Neuronal stem cell (in vitro differentiated cells): ENCODE data around the gene EVI5.

ENCODE experiments used
- DNase-seq: peaks from one replicate; pipeline ENCODE4 v3.0.0-alpha.2; 2013; ENCODE audit warnings: low spot score
- H2AFZ ChIP-seq: one replicate; pipeline ENCODE4 v1.6.1; 2013; ENCODE audit warnings: mild to moderate bottlenecking, low read length, inconsistent platforms
- H2AK5ac ChIP-seq: 2 replicates; pipeline ENCODE4 v1.6.1; 2013; ENCODE audit warnings: low read depth, mild to moderate bottlenecking, inconsistent platforms, low read length, moderate library complexity, mixed read lengths
- H2BK120ac ChIP-seq: 2 replicates; pipeline ENCODE4 v1.6.1; 2013; ENCODE audit warnings: low read depth, mild to moderate bottlenecking, inconsistent platforms, low read length, moderate library complexity, mixed read lengths
- H2BK12ac ChIP-seq: one replicate; pipeline ENCODE4 v1.6.1; 2013; ENCODE audit warnings: low read length, inconsistent platforms
- H2BK15ac ChIP-seq: 2 replicates; pipeline ENCODE4 v1.6.1; 2013; ENCODE audit warnings: mild to moderate bottlenecking, low read length, inconsistent platforms, mixed read lengths
- H2BK5ac ChIP-seq: one replicate; pipeline ENCODE4 v1.6.1; 2013; ENCODE audit warnings: inconsistent platforms, mild to moderate bottlenecking, low read length, moderate library complexity
- H3K14ac ChIP-seq: one replicate; pipeline ENCODE4 v1.6.1; 2013; ENCODE audit warnings: low read length, inconsistent platforms
- H3K18ac ChIP-seq: 2 replicates; pipeline ENCODE4 v1.6.1; 2013; ENCODE audit warnings: low read length, inconsistent platforms
- H3K23ac ChIP-seq: 2 replicates; pipeline ENCODE4 v1.6.1; 2013; ENCODE audit warnings: low read depth, mild to moderate bottlenecking, mixed read lengths, low read length, inconsistent platforms; ENCODE audit not compliant: poor library complexity
- H3K27ac ChIP-seq: replicated peaks from 3 replicates; pipeline ENCODE4 v1.5.1; 2013; ENCODE audit warnings: low read length, inconsistent platforms
- H3K27me3 ChIP-seq, 3 experiments: 2 replicates each; pipeline ENCODE4 v1.6.1; 2013; ENCODE audit warnings: low read length in 3 of 3, mild to moderate bottlenecking in 2 of 3, inconsistent platforms in 1 of 3, low read depth in 1 of 3, mixed read lengths in 1 of 3, moderate library complexity in 1 of 3; ENCODE audit not compliant: control insufficient read depth in 3 of 3, insufficient read depth in 3 of 3
- H3K36me3 ChIP-seq, 2 donors: replicated peaks in 1 of 2; 2 replicates each; pipeline ENCODE4 v1.6.1; 2013; ENCODE audit warnings: low read length in 2 of 2; ENCODE audit not compliant: control insufficient read depth in 2 of 2, insufficient read depth in 2 of 2
- H3K4ac ChIP-seq: 2 replicates; pipeline ENCODE4 v1.6.1; 2013; ENCODE audit warnings: inconsistent platforms, mild to moderate bottlenecking, low read length, moderate library complexity
- H3K4me1 ChIP-seq, 2 donors: 1 replicate in 1 of 2; 2 replicates in 1 of 2; pipeline ENCODE4 v1.6.1; 2013; ENCODE audit warnings: low read length in 2 of 2, low read depth in 1 of 2; ENCODE audit not compliant: control insufficient read depth in 2 of 2, insufficient read depth in 1 of 2
- H3K4me2 ChIP-seq: one replicate; pipeline ENCODE4 v1.6.1; 2013; ENCODE audit warnings: mild to moderate bottlenecking, low read length, inconsistent platforms; ENCODE audit not compliant: insufficient read depth, poor library complexity, severe bottlenecking
- H3K4me3 ChIP-seq, 2 donors: 2 replicates each; pipeline ENCODE4 v1.5.1; 2013; ENCODE audit warnings: low read length in 2 of 2, mild to moderate bottlenecking in 2 of 2, inconsistent platforms in 1 of 2, moderate library complexity in 1 of 2
- H3K79me1 ChIP-seq: one replicate; pipeline ENCODE4 v1.6.1; 2013; ENCODE audit warnings: low read depth, mild to moderate bottlenecking, inconsistent platforms, low read length, moderate library complexity
- H3K9ac ChIP-seq: one replicate; pipeline ENCODE4 v1.6.1; 2013; ENCODE audit warnings: mild to moderate bottlenecking, low read depth, low read length, inconsistent platforms; ENCODE audit not compliant: poor library complexity
- H3K9me3 ChIP-seq, 2 donors: replicated peaks in 1 of 2; 2 replicates each; pipeline versions ENCODE3 to v1.6.1; 2013; ENCODE audit warnings: low read length in 2 of 2, mild to moderate bottlenecking in 2 of 2, inconsistent platforms in 1 of 2, low read depth in 1 of 2, mixed read lengths in 1 of 2, moderate library complexity in 1 of 2; ENCODE audit not compliant: control insufficient read depth in 2 of 2, insufficient read depth in 1 of 2
- H4K8ac ChIP-seq: one replicate; pipeline ENCODE4 v1.6.1; 2013; ENCODE audit warnings: low read depth, mild to moderate bottlenecking, inconsistent platforms, low read length, moderate library complexity
- H4K91ac ChIP-seq: one replicate; pipeline ENCODE4 v1.6.1; 2013; ENCODE audit warnings: low read length, low read depth, mild to moderate bottlenecking, inconsistent platforms; ENCODE audit not compliant: poor library complexity
- WGBS, 2 donors: extraction: QIAGEN DNeasy Blood & Tissue Kit; methylation state at CpG; one replicate each; pipeline ENCODE4 v1.1.7; 2013; ENCODE audit warnings: missing lambda C conversion rate in 2 of 2, mixed read lengths in 1 of 2; ENCODE audit not compliant: insufficient read length in 2 of 2, insufficient replicate concordance in 1 of 2; ENCODE audit errors: extremely low coverage in 2 of 2; 5-methylcytosine and 5-hydroxymethylcytosine counted together

The EVI5 gene

DNA sequence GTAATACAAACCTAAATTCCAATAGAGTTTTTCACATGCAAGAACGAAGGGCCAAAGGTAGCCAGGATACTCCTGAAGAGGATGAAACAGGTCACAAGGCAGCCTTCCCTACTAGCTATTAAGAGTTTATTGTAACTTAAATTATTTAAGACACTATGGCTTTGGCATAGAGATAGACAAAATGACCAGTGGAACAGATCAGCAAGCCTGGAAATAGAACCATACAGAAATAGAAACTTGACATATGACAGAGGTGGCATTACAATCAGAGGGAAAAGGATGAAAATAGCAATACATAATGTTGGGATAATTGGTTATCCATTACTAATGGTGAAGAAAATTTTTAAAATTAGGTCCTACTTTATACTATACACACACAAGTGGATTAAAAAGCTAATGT, 314.7 kb downstream of the EVI5 start:
- Histone ChIP-seq H2BK120ac (no peak overlapping the region), H2AK5ac (no peak overlapping the region), H2BK15ac (no peak overlapping the region), H2AFZ (no peak overlapping the region), H3K9me3 (no peaks in the 10 kb centered on the region), H3K9ac (no peak overlapping the region), H3K4me3 (no peak overlapping the region), H2BK5ac (no peak overlapping the region), H3K4ac (no peak overlapping the region), H3K79me1 (no peaks in the 10 kb centered on the region), H3K27me3 (peaks cover 0 to 38% (median 0%) of the 10 kb centered on the region in 3 experiments), H3K36me3 (no peaks in the 10 kb centered on the region), H4K8ac (no peak overlapping the region), H3K4me1 (no peaks in the 10 kb centered on the region), H3K27ac (no peak overlapping the region), H3K23ac (no peak overlapping the region), H4K91ac (no peak overlapping the region), H3K14ac (no peak overlapping the region), H3K4me2 (no peak overlapping the region), H3K18ac (no peak overlapping the region), H2BK12ac (no peak overlapping the region)
- no CpG with 5 or more reads among the region's 1 CpG for WGBS, 2 donors
- no peak for DNase-seq

DNA sequence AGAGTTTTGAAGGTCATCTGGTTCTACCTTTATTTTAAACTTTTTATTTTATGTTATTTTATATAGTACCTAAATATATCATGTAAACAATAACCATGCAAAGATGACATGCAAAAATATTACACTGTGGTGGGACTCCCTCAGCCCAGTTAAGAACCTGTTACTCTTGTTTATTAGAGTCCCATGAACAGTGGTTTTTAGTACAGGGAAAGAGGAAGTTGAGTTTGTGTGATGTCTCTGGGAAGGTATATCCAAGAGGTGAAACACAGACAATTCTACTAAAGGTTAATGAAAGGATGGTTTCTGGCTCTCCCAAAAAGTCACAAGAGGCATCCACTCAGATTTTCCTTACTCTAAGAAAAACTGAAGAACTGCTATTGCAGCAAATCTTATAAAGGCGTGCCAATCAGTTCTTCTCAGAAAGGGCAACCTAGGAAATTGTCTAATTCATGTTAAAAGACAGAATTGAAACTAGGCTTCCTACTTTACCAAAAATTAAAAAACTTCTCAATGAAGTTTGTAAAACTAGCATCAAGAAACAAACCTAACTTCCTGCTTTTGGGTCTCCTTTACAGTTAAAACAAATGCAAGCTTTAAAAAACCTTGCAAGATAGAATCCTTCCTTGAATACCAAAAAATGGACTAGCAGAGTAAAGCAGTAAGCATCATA, 318.1 kb downstream of the EVI5 start:
- Histone ChIP-seq H2AK5ac (no peak overlapping the region), H3K79me1 (no peaks in the 10 kb centered on the region), H3K27ac (no peak overlapping the region), H2BK12ac (no peak overlapping the region), H3K23ac (no peak overlapping the region), H3K18ac (no peak overlapping the region), H4K91ac (no peak overlapping the region), H3K36me3 (no peaks in the 10 kb centered on the region), H3K9ac (no peak overlapping the region), H3K4ac (no peak overlapping the region), H2BK15ac (no peak overlapping the region), H3K4me1 (no peaks in the 10 kb centered on the region), H3K4me3 (no peak overlapping the region), H3K9me3 (no peaks in the 10 kb centered on the region), H3K4me2 (no peak overlapping the region), H3K27me3 (peaks cover 0 to 6% (median 0%) of the 10 kb centered on the region in 3 experiments), H2BK120ac (no peak overlapping the region), H3K14ac (no peak overlapping the region), H2AFZ (no peak overlapping the region), H4K8ac (no peak overlapping the region), H2BK5ac (no peak overlapping the region)
- WGBS, 2 donors, result no CpG with 5 or more reads among the region's 1 CpG
- DNase-seq, result no peak

DNA sequence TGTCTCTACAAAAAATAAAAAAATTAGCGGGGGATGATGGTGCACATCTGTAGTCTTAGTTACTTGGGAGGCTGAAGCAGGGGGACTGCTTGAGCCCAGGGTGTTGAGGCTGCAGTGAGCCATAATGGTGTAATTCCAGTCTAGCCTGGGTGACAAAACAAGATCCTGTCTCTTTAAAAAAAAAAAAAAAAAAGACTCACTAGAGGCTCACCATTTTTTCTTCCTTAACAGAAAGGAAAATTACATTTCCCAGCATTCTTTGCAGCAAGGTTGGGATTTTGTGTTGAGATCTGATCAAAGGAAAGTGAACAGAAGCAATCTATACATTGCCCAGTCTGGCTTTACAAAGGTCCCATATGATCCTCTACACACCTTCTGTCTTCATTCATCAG, 319.7 kb downstream of the EVI5 start:
- Histone ChIP-seq H3K27ac (no peak overlapping the region), H3K23ac (no peak overlapping the region), H3K9ac (no peak overlapping the region), H3K4ac (no peak overlapping the region), H3K18ac (no peak overlapping the region), H2AFZ (no peak overlapping the region), H3K36me3 (no peaks in the 10 kb centered on the region), H3K4me3 (no peak overlapping the region), H3K9me3 (no peaks in the 10 kb centered on the region), H3K79me1 (no peaks in the 10 kb centered on the region), H4K91ac (no peak overlapping the region), H2BK15ac (no peak overlapping the region), H2AK5ac (no peak overlapping the region), H3K27me3 (peaks cover 0 to 6% (median 0%) of the 10 kb centered on the region in 3 experiments), H2BK12ac (no peak overlapping the region), H3K14ac (no peak overlapping the region), H2BK5ac (no peak overlapping the region), H2BK120ac (no peak overlapping the region), H3K4me2 (no peak overlapping the region), H4K8ac (no peak overlapping the region), H3K4me1 (no peaks in the 10 kb centered on the region)
- WGBS, 2 donors, result no CpG with 5 or more reads among the region's 1 CpG
- no peak for DNase-seq

DNA sequence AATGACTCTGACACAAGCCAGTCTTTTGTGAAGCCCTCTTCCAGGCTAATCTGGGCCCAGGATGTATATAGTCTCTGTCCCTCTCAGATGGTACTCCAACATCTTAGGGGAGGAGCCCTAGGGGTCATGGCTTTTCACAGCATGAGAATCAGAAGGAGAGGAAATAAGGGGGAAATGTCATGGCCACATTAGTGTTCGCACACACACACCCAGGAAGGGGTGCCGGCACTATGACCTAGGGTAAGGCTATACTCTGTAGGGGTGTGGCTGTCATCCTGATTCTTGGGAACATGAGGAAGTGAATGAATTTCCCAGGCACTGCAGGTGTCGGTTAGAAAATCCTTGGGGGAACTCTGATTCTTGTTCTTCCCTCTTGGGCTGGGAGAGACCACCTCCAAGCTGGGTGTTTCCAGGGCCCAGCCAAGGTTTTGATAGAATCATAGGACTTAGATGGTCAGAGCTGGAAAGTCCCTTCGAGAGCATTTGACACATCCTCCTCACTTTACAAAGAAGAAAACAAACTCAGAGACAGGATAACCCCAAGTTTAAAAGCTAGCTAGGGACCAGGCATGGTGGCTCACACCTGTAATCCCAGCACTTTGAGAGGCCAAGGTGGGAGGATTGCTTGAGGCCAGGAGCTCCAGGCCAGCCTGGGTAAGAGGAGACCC, 320.2 kb downstream of the EVI5 start:
- H3K9ac ChIP-seq, result no peak overlapping the region
- H3K18ac ChIP-seq, result no peak overlapping the region
- peaks cover 0 to 6% (median 0%) of the 10 kb centered on the region in 3 experiments for H3K27me3 ChIP-seq
- no peaks in the 10 kb centered on the region for H3K79me1 ChIP-seq
- no peaks in the 10 kb centered on the region for H3K36me3 ChIP-seq
- H3K9me3 ChIP-seq, result no peaks in the 10 kb centered on the region
- no peak overlapping the region for H3K14ac ChIP-seq
- no peak overlapping the region for H3K4me2 ChIP-seq
- no peak overlapping the region for H2AFZ ChIP-seq
- DNase-seq, result no peak
- H3K4me3 ChIP-seq, result no peak overlapping the region
- no peak overlapping the region for H4K91ac ChIP-seq
- H3K27ac ChIP-seq, result no peak overlapping the region
- no peak overlapping the region for H2AK5ac ChIP-seq
- H2BK5ac ChIP-seq, result no peak overlapping the region
- H4K8ac ChIP-seq, result no peak overlapping the region
- H3K4ac ChIP-seq, result no peak overlapping the region
- H2BK12ac ChIP-seq, result no peak overlapping the region
- H2BK120ac ChIP-seq, result no peak overlapping the region
- H3K4me1 ChIP-seq, result no peaks in the 10 kb centered on the region
- no peak overlapping the region for H3K23ac ChIP-seq
- H2BK15ac ChIP-seq, result no peak overlapping the region
- WGBS, 2 donors, result no CpG with 5 or more reads among the region's 4 CpGs
